SJCRH30 (cell line): ENCODE measurements around the gene KRTAP5-2. TPM values are rescaled to one million over a fixed set of nuclear protein-coding genes. Genes with fewer than 3 reads are reported as not detected.
"Not testable (repeated sequence)": the region's sequence is repeated elsewhere in the genome, so short reads cannot be mapped to it uniquely, and the experiment has no call there.

ENCODE experiments used
- DNase-seq, 2 experiments: peaks; one replicate each; pipeline ENCODE4 v3.0.0-alpha.2; 2015 to 2020
- H3K27ac ChIP-seq: fragments of 250-450 bp; sonication (Bioruptor Pico); 2 replicates; pipeline ENCODE4 v1.5.1; 2020; ENCODE audit warnings: mild to moderate bottlenecking, moderate library complexity
- H3K27me3 ChIP-seq: fragments of 250-450 bp; sonication (Bioruptor Pico); 2 replicates; pipeline ENCODE4 v1.5.1; 2020; ENCODE audit warnings: mild to moderate bottlenecking, moderate library complexity
- H3K36me3 ChIP-seq: fragments of 250-450 bp; sonication (Bioruptor Pico); 2 replicates; pipeline ENCODE4 v1.5.1; 2020; ENCODE audit warnings: mild to moderate bottlenecking, moderate library complexity
- H3K4me1 ChIP-seq: fragments of 250-450 bp; sonication (Bioruptor Pico); 2 replicates; pipeline ENCODE4 v1.5.1; 2020; ENCODE audit warnings: mild to moderate bottlenecking, moderate library complexity
- H3K4me3 ChIP-seq: fragments of 250-450 bp; sonication (Bioruptor Pico); 2 replicates; pipeline ENCODE4 v1.5.1; 2020; ENCODE audit warnings: mild to moderate bottlenecking, moderate library complexity
- H3K9me3 ChIP-seq: fragments of 250-450 bp; sonication (Bioruptor Pico); replicated peaks from 2 replicates; pipeline ENCODE4 v1.5.1; 2020; ENCODE audit warnings: mild to moderate bottlenecking, moderate library complexity
- total RNA-seq: library from RNA; depleted of rRNA; stranded (reverse); fragments of >200 nt; shearing (Covaris generic); gene quantifications from 2 replicates; pipeline ENCODE4 v1.2.3, GENCODE V29; 2014

KRTAP5-2 gene
- total RNA-seq, 1 experiment from 2014 or later, result not detected

- not testable (repeated sequence) for H3K36me3 ChIP-seq, H3K4me3 ChIP-seq, H3K9me3 ChIP-seq, H3K27ac ChIP-seq, H3K27me3 ChIP-seq, H3K4me1 ChIP-seq
- peak; percentile 44 to 45 for DNase-seq
These were observed 9.2 kb upstream of the KRTAP5-2 start for GRCh38 chr11:1607156-1607845.

GRCh38 chr11:1605923-1606322 is 7.8 kb upstream of the KRTAP5-2 start:
- DNase-seq, H3K36me3 ChIP-seq, H3K27me3 ChIP-seq, H3K27ac ChIP-seq, H3K4me3 ChIP-seq, H3K4me1 ChIP-seq, H3K9me3 ChIP-seq: not testable (repeated sequence)

- no peaks in the 10 kb centered on the region for H3K4me1 ChIP-seq
- no peak overlapping the region for H3K27ac ChIP-seq
- H3K36me3 ChIP-seq, result no peaks in the 10 kb centered on the region
- H3K4me3 ChIP-seq, result no peak overlapping the region
- no peaks in the 10 kb centered on the region for H3K27me3 ChIP-seq
- DNase-seq, result no peak
- H3K9me3 ChIP-seq, result no peaks in the 10 kb centered on the region
These were observed 6.6 kb upstream of the KRTAP5-2 start for GRCh38 chr11:1604711-1605110.

GRCh38 chr11:1604181-1604580 is 6.1 kb upstream of the KRTAP5-2 start:
- Histone ChIP-seq H3K27ac (no peak overlapping the region), H3K4me3 (no peak overlapping the region), H3K9me3 (no peaks in the 10 kb centered on the region), H3K27me3 (no peaks in the 10 kb centered on the region), H3K4me1 (no peaks in the 10 kb centered on the region), H3K36me3 (no peaks in the 10 kb centered on the region)
- no peak for DNase-seq

- no peak for DNase-seq
- Histone ChIP-seq H3K4me3 (no peak overlapping the region), H3K9me3 (no peaks in the 10 kb centered on the region), H3K36me3 (no peaks in the 10 kb centered on the region), H3K27ac (no peak overlapping the region), H3K27me3 (no peaks in the 10 kb centered on the region), H3K4me1 (no peaks in the 10 kb centered on the region)
These were observed 5.5 kb upstream of the KRTAP5-2 start for GRCh38 chr11:1603629-1604028.

- H3K27me3 ChIP-seq, H3K4me3 ChIP-seq, H3K4me1 ChIP-seq, H3K9me3 ChIP-seq, DNase-seq, H3K36me3 ChIP-seq, H3K27ac ChIP-seq: not testable (repeated sequence)
These were observed 3.6 kb upstream of the KRTAP5-2 start for GRCh38 chr11:1601663-1602062.

- Histone ChIP-seq H3K27ac (no peak overlapping the region), H3K9me3 (no peaks in the 10 kb centered on the region), H3K27me3 (no peaks in the 10 kb centered on the region), H3K4me3 (no peak overlapping the region), H3K4me1 (no peaks in the 10 kb centered on the region), H3K36me3 (no peaks in the 10 kb centered on the region)
- DNase-seq, result no peak
These were observed 2.5 kb upstream of the KRTAP5-2 start for GRCh38 chr11:1600626-1601025.

GRCh38 chr11:1598816-1599215 is 722 bp upstream of the KRTAP5-2 start:
- Histone ChIP-seq H3K4me1 (no peaks in the 10 kb centered on the region), H3K4me3 (no peak overlapping the region), H3K36me3 (no peaks in the 10 kb centered on the region), H3K27me3 (peaks cover 2% of the 10 kb centered on the region; the same call in 1 of the 2 replicates), H3K9me3 (no peaks in the 10 kb centered on the region), H3K27ac (no peak overlapping the region)
- no peak for DNase-seq

- not testable (repeated sequence) for H3K27ac ChIP-seq, H3K4me3 ChIP-seq, H3K9me3 ChIP-seq, DNase-seq, H3K36me3 ChIP-seq, H3K4me1 ChIP-seq, H3K27me3 ChIP-seq
These were observed 312 bp upstream of the KRTAP5-2 start for GRCh38 chr11:1598406-1598805.

GRCh38 chr11:1597331-1597993 is 632 bp downstream of the KRTAP5-2 start:
- no peak for DNase-seq
- H3K9me3 ChIP-seq, result no peaks in the 10 kb centered on the region
- H3K27ac ChIP-seq, result no peak overlapping the region
- no peaks in the 10 kb centered on the region for H3K4me1 ChIP-seq
- H3K4me3 ChIP-seq, result no peak overlapping the region
- peaks cover 5% of the 10 kb centered on the region; the same call in 1 of the 2 replicates for H3K27me3 ChIP-seq
- H3K36me3 ChIP-seq, result no peaks in the 10 kb centered on the region

GRCh38 chr11:1596576-1597121 is 1.4 kb downstream of the KRTAP5-2 start:
- H3K27me3 ChIP-seq, H3K4me3 ChIP-seq, H3K27ac ChIP-seq, H3K9me3 ChIP-seq, DNase-seq, H3K4me1 ChIP-seq, H3K36me3 ChIP-seq: not testable (repeated sequence)

- H3K36me3 ChIP-seq, DNase-seq, H3K27me3 ChIP-seq, H3K4me1 ChIP-seq, H3K27ac ChIP-seq, H3K9me3 ChIP-seq, H3K4me3 ChIP-seq: not testable (repeated sequence)
These were observed 2.0 kb downstream of the KRTAP5-2 start for GRCh38 chr11:1595994-1596575.

- Histone ChIP-seq H3K36me3 (no peaks in the 10 kb centered on the region), H3K27ac (no peak overlapping the region)
These were observed 5.5 kb downstream of the KRTAP5-2 start for GRCh38 chr11:1592628-1593027.

GRCh38 chr11:1589996-1590395 is 8.1 kb downstream of the KRTAP5-2 start:
- Histone ChIP-seq H3K27ac (no peak overlapping the region), H3K4me1 (no peaks in the 10 kb centered on the region), H3K4me3 (no peak overlapping the region), H3K27me3 (peaks cover 5% of the 10 kb centered on the region; the same call in 1 of the 2 replicates), H3K9me3 (no peaks in the 10 kb centered on the region), H3K36me3 (no peaks in the 10 kb centered on the region)
- no peak for DNase-seq

More at GRCh38 chr11:1592628-1593027, 5.5 kb downstream of the KRTAP5-2 start:
- peaks cover 5% of the 10 kb centered on the region; the same call in 1 of the 2 replicates for H3K27me3 ChIP-seq
- H3K9me3 ChIP-seq, result no peaks in the 10 kb centered on the region
- no peak for DNase-seq
- H3K4me1 ChIP-seq, result no peaks in the 10 kb centered on the region
- H3K4me3 ChIP-seq, result no peak overlapping the region

GRCh38 chr11:1589191-1589963 is 8.7 kb downstream of the KRTAP5-2 start:
- H3K27ac ChIP-seq, H3K36me3 ChIP-seq, H3K4me3 ChIP-seq, DNase-seq, H3K9me3 ChIP-seq, H3K4me1 ChIP-seq, H3K27me3 ChIP-seq: not testable (repeated sequence)
